NCI-H187 (cell line): ENCODE results near the gene TET3.

Source experiments
- DNase-seq, 2 experiments: peaks; one replicate each; lab custom pipeline; 2025; lab: John Stamatoyannopoulos, UW

The TET3 gene

DNA sequence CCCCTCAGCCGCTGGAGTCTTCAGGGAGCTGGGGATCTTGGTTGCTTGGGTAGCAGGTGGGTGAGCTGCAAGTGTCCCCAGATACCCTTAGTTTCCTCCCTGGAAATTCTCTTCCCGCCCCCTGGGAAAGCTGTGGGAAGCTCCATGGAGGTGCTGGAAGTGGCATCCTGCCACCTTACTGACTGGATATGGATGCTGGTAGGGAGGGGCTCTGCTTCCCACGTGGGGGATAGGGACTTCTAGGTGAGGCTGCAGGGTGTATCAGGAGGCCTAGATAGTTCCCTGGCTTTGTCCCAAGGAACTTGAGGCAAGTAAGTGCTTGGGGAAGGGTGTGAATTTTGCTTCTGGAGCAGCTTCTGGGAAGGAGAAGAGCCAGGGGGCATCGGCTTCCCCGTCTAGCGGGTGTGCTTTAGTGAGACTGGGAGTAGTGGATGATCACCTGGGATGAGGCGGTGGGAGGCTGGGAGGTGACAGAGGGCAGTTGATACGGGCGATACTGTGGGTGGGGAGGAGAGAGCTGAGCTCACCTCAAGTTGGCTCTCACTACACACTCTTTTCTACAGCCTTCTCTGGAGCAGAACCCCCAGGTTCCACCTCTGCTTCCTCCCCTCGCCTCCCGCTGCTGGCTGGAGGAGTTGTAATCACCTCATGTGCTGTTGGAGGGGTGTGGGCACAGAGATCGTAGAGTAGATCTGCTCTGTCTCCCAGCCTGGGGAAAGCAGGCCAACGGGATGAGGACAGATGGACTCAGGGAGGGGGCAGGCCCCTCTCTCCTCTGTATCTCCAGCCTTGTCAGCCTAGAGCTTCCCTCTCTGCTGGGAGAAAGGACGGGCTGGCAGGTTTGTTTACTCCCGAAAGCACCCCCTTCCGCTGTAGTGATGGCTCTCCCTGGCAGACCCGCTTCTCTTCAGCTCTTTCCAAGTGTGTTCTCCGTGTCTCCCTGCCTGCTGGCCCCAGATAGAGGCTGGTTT lies 19.8 kb downstream of the TET3 start:
- DNase-seq: no peak

DNA sequence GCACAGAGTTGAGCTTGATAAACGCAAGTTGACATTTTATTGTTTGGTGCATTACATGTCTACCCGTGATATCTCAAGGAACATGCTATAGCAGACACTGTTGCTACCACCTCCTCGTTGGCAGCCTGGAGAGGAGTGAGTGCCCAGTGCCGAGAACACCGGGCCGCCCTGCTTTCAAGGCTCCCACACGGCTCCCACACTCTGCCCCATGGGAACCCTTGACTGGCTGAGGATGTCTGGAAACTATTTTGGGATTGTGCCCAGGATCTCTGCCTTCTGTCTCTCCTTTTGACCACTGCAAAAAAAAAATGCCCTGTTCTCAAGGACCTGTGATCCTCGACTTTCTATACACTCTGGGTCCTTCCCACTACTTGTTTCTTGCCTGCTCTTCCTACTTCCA lies 21.1 kb downstream of the TET3 start:
- DNase-seq: no peak

DNA sequence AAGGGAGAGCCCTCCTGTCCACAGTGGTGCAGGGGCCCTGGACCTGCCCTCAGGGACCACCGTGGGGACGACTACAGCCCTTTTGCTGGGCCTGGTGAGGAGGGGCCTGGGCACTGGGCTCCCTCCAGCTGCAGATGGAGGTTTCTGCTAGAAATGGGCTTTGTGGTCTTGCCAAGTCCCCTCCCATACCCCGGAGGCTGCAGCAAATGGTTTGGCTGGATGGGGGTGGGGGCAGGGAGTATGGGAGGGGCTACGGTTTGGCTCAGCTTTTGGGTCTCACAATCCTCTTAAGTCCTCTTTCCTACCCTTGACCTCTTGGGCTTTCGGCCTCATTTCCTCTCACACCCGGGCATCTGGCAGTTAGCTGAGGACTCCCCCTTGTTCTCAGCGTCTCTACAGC lies 21.7 kb downstream of the TET3 start:
- DNase-seq: no peak

DNA sequence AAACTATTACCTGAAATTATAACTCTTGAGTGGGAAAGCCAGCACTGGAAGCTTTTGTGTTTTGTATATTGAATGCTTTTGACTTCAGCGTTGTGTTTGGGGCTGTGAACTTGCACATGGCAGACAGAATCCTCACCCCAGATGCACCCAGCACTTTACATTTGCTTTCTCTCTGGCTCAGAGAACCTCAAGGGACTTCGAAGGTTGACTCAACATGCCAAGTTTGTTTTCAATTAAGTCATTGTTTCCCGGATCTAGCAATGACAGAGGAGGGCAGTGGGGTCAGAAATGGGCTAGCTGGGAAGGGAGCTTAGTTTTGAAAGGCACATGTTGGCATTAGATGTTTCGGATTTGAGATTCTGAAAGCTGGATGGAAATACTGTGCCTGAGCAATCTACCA lies 22.4 kb downstream of the TET3 start:
- no peak for DNase-seq

DNA sequence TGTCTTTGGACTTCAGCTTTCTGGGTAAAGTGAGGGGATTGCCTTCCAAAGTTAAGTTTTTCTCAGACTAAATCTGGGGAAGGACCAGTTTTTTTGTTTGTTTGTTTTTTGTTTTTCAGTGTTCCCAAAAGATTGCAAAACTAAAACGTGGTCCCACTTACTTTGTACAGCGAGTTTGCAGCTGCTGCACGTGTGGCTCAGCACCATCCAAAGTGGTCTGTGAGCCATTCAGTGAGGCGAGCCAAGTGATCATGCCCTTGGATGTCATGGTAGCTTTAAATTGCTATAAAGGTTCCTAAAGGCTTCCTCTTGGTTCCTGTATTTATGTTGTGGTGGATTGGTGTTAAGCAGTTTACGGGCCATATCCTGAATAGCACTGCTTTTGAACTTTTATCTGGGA lies 23.0 kb downstream of the TET3 start:
- no peak for DNase-seq

DNA sequence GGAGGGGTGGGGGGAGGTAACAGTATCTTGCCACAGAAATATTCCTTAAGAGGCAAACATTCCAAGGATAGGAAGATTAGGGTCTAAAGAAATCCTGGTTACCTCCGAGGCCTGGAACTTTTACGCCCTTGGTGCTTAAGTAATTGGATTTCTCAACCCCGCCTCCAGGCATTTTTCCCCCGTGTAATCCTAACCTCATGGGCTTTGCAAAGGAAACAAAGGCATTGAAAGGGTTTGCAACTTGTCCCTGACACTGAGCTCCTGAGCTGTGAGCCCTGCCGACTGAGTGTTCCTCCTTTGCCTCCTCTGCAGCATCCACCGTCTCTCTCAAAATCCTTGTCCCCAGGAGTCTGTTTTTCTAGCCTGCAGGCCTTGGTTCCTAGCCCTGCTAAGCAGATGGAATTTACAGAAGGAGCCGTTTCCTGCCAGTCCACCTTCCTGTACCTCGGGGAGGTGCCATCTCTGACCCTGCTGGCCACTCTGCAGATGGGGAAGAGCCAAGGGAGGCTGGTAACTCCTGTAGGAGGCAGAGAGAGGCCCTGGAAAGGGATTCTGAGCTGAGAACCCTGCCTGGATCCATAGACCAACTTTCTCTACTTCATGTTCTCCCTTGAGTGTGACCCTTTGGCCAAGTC lies 24.2 kb downstream of the TET3 start:
- DNase-seq: no peak

DNA sequence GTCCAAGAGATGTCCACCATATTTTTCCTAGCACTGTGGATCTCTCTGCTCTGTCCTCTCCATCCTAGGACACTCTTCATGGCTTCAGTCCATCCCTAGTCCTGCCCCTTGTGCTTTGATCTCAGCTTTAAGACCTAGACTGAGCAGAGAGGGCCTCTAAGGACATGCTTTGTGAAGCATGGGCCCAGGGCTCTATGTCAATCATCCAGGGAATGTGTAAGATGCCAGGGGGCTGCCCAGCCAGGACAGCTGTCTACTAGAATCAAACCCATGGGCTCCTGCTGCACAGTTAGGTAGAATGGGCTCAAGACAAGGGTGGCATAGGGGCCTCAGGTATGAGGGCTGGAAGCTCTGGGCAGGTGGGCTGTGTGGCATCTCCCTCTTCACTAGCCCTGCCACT lies 24.9 kb downstream of the TET3 start:
- no peak for DNase-seq

DNA sequence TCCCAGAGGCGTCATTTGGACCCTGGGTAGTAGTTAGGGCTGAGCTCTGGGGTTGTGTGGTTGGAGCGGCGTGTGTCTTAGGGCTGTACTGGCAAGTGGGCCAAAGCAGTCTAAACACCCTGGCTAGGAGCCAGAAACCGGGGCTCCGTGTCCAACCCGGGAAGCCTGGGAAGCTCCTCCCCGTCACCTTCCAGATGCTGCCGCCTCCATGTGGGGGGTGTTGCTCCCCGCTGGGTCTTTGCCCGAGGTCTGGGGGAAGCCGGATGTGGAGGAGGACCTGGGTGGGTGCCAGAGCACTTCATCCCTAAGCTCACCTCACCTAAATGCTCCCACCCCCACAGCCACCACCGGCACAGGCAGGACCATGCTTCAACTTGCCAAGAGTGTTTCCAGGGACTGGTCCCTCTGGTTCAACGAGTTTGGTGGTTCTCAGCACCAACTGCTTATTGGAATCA lies 25.4 kb downstream of the TET3 start:
- DNase-seq: no peak

DNA sequence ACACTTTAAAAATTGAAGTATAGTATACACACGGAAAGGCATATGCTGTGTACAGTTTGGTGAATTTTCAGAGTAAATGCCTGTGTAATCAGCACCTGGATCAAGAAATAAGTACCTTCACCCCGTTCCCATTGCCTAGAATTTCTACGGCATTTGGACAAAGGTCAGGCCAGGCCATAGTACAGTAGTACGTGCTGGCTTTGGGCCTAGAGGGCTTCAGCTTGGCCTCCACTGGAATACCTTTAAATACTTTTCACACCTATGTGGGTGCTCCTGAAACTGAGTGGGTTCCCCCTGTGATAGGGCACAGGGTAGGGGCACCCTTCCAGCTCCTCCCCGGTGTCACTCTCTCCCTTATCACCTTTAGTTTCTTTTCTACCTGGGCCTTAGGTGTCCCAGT lies 26.5 kb downstream of the TET3 start:
- no peak for DNase-seq

DNA sequence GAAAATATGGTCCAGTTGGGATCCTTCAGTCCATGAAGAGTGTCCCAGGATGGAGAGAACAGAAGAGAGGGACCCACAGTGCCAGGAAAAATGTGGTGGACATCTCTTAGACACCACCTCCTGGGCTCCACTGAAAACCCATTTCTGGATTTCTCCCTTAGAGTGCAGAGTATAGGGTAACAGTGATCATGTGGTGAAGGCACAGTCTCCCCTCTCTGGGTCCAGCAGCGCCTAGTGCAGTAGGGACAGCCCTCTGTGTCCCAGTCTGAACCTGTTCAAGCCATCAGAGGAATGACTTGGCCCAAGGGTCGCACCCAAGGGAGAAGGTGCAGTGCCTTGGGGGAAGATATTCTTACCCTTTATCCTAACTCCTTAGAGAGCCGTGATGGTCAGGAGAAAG lies 30.1 kb downstream of the TET3 start:
- no peak for DNase-seq

DNA sequence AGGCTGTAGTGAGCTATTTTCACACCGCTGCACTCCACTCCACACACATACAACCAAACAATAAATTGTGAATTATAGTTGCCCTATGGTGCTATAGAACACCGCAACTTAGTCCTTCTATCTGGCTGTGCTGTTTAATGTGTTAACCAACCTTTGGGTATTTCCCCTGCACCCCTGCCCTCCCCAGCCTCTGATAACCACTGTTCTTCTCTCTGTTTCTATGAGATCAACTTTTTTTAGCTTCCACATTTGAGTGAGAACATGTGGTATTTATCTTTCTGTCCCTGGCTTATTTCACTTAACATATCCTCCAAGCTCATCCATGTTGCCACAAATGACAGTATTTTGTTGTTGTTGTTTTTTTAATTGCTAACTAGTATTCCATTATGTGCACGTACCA lies 32.5 kb downstream of the TET3 start:
- no peak for DNase-seq

DNA sequence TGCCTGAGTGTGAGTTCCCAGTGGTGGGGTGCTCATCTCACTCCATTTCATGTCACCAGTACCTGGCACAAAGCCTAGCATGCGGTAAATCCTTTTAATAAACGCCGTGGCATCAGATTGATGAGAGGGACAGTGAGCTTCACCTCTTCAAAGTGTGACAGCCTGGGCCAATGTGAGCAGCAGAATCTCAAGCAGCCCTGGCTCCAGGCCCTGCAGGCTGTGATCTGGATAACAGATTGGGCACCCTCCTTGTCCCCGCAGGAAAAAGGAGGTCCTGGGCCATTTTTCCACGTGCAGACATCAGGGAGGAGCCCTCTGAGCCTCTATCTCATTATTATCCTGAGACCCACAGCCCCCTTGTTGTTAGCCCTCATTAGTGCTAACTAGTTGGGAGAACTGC lies 34.8 kb downstream of the TET3 start:
- DNase-seq: no peak

DNA sequence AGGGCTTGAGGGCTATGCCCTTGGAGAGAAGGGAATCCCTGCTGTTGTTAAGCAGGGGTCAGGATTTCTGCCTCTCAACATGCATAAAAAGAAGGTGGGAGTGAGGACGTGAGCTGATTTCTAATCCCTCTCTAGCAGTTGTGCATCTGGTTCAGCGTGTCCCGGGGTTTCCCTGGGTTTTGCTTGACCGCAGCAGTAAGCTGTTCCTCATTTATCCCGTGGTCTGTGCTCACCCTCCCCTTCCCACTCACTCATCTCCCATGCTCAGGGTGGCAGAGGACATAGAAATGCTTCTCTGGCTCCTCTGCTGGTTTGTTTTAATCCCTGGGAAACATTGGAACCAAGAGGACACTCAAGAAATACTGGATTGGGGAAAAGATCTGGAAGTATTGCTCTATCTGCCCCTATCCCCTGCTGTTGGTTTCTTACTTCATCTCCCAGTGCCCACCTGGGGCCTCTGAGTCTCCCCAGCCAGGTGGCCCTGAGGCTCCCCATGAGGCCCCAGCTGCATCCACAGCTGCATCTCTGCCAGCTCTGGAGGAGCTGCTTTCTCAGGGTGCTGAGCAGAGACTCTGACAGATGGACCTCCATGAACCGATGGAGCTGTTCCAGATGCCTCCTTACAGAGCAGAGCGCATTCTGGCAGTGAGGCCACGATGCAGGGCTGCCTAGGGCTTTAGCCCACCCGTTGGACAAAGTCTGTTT lies 36.1 kb downstream of the TET3 start:
- no peak for DNase-seq

DNA sequence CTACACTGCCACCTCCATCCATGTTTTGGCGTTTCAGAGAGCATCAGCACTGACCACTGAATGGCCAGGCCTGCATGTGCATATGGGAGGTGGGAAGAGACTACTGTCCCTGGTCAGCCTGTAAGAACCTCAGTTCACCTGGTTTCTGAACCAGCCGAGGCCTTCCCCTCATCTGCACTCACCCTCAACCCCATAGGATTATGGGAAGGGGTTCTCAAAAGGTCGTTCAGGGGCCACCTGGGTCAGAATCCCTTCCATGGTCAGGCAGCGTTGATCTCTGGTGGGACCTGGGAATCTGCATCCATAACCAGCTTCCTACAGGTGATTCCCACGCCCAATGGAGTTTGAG lies 36.7 kb downstream of the TET3 start:
- no peak for DNase-seq

DNA sequence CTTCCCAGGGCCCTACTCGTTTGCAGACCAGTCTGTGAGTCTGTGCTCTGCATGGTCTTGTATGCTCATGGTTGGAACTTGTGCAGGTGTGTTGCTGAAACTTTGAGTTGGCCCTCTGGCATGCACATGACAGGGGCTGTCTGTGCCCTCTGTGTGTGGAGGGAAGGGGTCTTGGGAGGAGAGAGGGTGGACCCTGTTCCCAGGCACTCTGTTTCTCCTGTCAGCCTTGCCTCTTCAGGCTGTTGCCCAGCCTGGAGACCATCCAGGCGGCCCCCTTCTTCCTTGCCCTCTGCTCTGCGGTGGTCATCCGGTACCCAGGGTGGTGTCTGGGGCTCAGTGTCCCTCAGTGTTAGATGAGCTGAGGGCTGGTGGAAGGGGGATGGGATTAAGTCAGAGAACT lies 39.5 kb downstream of the TET3 start:
- DNase-seq: no peak

DNA sequence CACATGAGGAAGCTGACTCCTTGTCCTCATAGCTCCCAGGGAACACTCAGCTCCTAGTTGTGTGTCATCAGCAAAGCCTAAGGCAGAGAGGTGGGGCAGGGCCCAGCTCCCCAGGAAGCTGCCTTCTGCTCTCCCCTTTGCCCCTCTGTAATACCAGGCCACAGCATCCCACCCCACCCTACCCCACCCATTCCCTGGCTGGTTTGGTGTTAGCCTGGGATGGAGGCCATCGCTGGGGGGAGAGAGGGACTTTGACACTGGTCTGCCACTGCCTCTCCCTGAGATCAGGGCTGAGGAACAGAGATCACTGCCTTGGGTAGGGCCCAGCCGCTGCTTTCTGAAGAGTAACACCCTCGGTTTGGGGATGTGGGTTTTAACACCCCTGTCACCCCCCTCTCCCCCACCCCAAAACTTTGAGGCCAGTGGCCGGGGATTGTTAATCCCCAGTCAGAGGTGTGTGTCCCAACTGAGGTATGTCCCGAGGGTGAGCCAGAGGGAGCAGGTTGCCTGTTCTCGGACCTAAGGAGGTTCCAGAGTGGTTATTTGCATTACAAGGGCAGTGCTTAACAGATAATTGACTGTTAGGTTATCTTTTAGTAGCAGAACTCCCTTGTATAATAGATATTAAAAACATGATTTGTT lies 41.4 kb downstream of the TET3 start:
- no peak for DNase-seq

DNA sequence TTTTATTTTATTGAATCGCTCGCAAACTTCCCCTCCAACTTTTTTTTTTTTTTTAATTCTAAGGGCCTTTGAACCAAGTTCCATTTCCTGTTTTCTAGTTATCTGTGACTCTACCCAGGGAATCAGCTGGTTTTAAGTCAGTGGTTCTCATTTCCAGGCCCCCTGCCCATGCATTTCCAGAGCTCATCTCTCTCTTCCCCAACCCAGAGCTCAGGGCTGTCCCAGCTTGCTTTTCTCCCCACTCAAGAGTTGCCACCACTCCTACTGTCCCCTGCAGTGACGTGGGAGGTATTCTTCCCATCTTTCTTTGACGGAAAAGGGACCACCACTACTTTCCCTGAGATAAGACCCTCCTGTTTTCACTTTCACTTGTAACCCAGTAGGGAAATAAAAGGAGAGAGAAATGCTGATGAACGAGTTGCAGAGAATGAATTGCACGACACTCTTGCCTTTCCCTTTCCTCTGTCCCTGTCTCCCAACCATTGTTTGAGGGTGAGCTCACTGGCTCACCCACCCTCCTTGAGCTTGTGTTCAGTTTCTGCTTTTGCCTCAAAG lies 42.1 kb downstream of the TET3 start:
- DNase-seq: no peak

DNA sequence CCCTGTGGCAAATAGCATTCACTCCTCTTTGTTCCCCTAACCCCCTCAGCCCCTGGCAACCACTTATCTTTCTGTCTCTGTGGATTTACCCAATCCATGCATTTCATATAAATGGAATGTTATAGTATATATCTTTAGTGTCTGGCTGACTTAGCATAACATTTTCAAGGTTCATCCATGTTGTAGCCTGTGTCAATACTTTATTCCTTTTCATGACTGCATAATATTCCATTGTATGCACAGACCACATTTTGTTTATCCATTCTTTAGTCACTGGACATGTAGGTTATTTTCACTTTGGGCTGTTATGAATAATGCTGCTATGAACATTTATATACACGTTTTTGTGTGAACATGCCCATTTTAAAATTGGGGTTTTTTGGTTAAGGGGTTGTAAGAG lies 42.8 kb downstream of the TET3 start:
- no peak for DNase-seq

DNA sequence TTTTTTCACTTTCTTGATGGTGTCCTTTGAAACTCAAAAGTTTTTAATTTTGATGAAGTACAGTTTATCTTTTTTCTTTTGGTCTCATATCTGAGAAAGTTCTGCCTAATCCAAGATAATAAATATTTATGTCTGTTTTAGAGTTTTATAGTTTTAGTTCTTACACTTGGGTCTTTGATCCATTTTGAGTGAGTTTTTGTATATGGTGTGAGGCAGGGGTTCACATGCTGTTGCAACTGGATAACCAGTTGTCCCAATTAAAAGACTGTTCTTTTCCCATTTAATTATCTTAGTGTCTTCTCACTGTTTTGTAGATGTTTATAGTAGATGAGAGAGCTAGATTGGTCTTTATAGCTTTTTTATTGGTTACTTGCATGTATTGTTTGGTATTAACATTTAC lies 43.6 kb downstream of the TET3 start:
- no peak for DNase-seq

DNA sequence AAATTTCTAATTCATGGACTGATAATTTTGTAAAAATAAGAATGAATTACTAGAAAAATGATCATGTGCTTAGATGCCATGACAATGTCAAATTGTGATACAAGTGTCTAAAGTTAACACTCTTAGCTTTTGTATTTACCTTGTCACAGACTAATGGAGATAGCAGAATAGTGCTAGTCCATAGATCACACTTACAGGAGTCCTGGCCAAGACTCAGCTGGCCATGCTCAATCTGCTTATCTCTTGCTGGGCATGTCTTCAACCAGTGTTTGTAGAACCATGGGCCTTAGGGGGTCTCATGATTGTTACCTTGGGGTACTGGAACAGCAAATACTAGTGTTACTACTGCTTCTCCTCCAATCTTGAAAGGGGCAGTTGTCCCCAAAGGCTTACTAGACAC lies 44.0 kb downstream of the TET3 start:
- DNase-seq: no peak

DNA sequence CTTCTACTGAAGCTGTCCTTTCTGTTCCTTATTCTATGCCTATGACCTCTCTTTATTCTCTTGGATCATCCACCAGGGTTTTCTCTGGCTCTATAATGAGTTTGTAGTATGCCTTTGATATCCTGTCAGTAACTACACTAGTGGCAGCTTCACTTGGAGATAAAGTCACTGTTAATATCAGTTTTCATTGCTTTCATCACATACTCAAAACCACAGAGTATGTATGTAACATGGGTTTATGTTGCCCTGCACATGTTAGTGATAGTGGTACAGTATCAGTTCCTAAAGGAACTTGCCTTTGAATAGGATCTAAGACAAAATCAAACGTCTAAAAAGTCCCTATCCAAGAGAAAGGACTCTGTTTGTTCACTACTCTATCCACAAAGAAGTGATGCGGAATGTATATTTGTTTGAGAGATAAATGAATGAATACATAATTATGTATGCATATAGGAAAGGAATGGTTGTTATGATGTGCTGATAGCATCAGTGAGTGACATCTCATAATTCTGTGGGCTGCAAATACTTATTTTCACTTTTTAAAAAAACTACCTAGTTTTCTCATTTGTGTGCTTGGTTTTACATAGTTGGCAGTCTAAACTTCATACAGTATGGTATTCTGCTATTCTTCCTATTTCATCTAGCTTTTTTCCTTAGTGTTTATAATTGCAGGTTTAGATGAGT lies 45.1 kb downstream of the TET3 start:
- DNase-seq: no peak

DNA sequence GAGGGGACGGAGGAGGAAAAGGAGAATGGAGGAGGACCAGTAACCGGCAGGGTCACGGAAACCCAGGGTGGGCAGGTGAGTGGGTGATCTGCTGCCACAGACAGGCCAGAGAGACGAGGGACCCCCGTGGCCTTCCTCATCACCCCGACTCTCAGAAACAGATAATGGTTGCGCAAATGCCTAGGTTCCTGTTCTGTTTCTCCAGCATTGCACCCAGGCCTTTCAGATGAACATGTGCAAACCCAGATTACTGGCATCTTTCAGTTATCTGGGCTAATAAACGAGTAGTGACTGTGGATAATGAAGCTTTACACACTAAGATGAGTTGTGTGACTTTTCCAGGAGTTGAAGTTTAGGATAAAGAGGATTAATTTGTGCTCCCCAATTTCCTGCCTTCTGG lies 46.5 kb downstream of the TET3 start:
- no peak for DNase-seq
